LHCN-M2 (cell line): ENCODE data around the gene TRIM50. TPM values are rescaled to one million over a fixed set of nuclear protein-coding genes. Genes with fewer than 3 reads are reported as not detected.

Experiments
- total RNA-seq: library from RNA; depleted of rRNA; stranded (reverse); fragments of >200 nt; gene quantifications from 2 replicates; pipeline ENCODE4 v1.2.3, GENCODE V29; 2014; rRNA removed

TRIM50 gene
- total RNA-seq, 1 experiment from 2014 or later: not detected

Other genes with a start within 250 kb of the TRIM50 start
- gene SPDYE9, start 242.0 kb downstream of the TRIM50 start, total RNA-seq: not detected in 2 replicates
- gene NSUN5, start 19.3 kb downstream of the TRIM50 start, total RNA-seq: 50.5 and 53.9 TPM in 2 replicates
- not detected in 2 replicates for gene FKBP6, start 79 bp upstream of the TRIM50 start, total RNA-seq
- 0.64 and 1.1 TPM in 2 replicates for gene FZD9, start 105.7 kb upstream of the TRIM50 start, total RNA-seq
- 97.0 and 110 TPM in 2 replicates for gene BAZ1B, start 194.2 kb upstream of the TRIM50 start, total RNA-seq
- gene BCL7B, start 229.6 kb upstream of the TRIM50 start, total RNA-seq: 67.7 and 71.0 TPM in 2 replicates